Activated naive CD4-positive, alpha-beta T cell treated with anti-CD3 and anti-CD28 coated beads, Interleukin-2, amount 50 U/mL, for 16 hours (primary cell): ENCODE measurements around the gene MED12L.
"Not testable (repeated sequence)": the region's sequence is repeated elsewhere in the genome, so short reads cannot be mapped to it uniquely, and the experiment has no call there.

Source experiments
- DNase-seq: peaks from one replicate; pipeline ENCODE4 v3.0.0-alpha.2; 2020

MED12L gene

DNA sequence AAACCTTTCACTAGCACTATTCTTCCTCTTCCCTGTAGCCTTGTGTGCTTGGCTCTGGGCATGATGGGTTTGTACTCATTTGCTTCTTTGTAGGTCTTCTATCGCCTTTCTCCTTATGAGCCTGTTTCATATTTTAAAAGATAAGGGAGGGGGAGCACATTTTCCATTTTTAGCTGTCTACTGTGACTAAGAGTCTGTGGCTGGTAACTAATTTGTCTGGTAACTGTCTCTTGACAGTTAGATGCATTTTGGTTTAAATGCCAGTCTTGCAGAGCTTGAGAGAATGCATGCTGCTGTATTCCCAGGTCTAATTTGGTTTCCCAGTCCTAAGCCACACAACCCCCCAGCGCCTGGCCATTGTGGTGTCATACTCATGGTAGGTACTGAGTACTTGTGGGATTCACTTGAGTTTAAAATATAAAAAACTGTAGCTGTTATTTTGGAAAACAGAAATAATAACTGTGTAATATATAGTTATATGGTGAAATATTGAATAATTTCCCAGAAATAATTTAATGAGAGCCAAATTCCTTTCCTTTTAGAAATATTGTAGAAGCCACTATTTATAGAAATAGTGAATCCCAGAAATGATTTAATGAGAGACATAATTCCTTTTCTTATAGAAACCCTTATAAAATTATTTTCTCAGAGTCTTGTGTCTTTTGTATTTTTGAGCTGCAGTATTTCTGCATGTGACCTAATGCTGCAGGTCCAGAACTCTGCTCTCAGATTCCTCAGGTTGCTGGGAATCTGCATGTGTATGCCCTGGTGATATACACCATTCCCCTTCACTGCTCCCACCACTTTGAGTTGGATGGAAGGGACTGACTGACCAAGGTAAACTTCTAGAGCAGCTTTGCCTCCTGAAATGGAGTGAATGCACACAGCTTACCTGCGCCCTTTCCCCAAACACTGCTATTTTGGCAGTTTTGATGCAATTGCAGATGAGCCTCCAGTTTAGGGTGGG is 131.5 kb downstream of the MED12L start:
- DNase-seq: no peak

DNA sequence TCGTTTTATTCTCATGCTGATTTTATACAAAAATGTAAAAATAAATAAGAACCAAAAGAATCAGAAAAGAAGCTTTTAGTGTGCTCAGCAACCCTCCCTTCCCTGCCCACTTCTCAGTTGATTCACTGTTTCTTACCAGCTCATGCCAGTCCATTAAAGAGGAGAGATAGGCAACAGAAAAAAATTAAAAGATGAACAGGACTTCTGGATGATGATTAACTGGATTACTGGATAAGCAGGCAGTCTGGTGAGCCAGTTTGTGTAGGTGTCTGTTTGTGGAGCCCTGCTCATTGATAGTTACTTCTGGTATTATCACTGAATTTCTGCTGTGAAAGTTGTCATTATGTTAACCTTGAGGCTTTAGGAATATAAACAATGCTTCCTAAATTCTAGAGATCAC is 132.7 kb downstream of the MED12L start:
- no peak for DNase-seq

DNA sequence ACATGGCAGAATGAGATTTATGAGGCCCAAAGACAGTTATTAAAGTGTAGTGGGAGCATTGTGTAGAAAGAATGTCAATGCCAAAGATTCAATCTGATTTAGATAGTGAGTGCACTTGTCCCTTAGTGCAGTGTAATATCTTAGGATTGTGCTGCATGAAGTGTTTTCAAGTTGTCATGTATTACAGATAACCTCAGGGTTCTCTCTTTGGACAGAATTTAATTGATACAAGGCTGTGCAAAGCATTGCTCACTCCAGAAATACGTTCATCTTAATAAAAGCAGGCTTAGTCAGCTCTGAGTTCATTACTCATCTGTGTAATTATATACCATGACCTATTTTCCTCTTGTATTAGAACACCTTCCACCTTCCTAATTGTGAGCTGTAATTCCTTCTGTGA is 133.6 kb downstream of the MED12L start:
- DNase-seq: no peak

DNA sequence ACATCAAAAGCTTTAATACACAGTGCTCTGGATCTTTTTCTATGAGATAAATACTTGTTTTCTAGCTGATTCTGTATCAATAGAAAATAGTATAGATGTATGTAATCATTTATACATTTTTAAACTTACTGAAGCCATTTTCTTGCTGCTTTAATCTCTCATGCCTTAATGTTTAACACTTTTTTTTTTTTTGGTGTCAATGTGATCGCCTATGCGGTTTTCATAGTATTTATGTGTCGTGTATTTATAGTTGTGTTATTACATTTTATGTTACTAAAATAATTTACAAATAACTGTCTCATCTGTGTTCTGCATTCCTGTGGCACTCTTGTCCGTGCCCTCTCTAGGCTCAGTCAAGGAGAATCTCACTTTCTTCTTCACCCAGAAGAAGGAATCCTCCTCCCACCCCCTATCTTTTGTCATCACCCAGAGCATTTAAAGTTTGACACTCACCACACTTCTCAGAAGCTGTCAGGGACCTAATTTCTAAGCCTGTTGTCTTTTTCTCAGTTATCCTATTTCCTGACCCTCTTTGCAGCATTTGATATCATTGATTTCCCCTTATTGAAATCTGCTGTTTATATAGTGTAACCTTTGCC is 138.9 kb downstream of the MED12L start:
- DNase-seq: no peak

DNA sequence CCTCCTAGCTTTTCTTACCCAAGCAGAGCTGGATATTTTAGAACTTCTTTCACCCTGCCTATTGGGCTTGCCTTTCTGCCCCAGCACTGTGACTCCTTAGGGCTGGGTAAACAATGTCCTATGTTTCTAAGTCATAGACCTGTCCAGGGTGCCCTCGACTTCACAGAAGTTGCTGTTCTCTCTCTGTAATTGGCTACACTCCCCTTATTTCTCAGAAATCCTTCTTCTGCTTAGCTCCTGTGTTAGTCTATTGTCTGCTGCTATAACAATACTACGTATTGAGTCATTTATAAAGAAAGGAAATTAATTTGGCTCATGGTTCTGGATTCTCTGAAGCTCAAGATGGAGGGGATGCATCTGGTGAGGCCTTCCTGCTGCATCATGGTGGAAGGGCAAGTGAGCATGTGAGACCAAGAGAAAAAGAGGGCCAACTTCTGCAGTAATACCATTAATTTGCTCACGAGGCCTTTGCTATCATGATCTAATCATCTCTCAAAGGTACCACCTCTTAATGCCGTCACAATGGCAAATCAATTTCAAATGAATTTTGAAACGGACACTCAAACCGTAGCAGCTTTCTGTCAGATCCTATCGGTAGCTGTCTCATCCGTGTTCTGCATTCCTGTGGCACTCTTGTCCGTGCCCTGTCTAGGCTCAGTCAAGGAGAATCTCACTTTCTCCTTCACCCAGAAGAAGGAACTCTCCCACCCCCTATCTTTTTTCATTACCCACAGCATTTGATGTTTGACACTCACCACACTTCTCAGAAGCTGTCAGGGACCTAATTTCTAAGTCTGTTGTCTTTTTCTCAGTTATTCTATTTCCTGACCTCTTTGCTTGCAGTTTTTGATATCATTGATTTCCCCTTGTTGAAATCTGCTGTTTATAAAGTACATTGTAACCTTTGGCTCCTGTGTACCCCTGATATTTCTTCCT is 139.8 kb downstream of the MED12L start:
- DNase-seq: no peak

DNA sequence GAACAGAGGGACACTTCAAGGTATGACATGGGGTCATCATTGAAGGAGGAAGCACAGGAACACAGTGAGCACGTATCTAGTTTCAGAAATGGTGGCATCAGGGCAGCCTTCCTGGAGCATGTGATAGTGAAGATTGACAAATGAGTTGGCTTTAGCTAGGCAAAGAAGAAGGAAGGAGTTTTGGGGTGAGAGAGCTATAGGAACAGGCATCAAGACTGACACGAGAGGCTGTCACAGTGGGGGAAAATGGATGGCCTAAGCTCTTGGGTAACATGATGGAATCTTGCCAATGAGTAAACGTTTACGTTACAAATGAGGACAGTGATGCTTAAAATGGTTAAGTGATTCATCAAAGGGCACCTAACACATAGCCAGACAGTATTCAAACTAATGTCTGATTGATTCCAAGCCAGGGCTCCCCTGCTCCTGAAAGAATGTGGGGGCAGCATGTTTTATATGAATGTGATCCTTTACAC is 140.7 kb downstream of the MED12L start:
- no peak for DNase-seq

DNA sequence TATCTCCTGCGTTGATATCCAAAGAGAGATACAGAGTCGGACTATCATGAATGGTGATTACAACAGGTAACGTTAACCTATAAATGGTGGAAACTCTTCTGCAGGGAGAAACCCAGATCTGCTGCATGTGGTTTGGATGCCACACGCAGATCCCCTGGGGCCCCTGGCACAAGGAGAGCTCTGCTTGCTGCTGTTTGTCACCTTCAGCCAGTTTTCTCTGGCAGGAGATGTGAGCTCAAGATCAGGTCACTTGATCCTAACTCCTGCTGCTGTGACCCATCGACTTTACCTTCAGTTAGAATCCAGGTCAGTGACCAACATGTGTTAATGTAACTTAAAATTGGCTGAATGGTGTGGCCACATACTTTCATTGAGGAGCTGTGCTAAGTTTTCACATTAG is 141.4 kb downstream of the MED12L start:
- no peak for DNase-seq

DNA sequence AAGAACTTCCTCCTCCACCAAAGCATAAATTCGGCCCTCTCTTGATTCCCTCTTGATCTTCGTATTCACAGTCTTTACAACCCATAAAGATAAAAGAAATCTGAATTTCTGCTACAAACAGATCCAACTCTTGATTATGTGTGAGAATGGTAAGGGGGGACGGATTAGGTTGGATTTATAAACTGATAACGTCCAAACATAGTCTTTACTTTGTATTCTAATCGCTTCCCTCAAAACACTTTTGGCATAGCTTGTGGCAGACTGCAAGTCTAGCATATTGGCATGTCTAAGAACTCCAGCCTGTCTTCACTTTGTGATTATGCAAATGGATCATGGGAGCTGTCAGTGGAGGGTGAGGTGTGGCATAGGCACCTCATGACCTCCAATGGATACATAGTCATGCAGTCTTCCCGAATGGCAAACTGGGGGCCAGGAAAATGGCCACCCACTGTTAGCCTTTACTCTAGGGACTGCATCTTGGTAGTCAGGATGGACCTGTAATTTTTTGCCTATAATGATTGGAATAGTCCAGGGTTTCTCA is 141.9 kb downstream of the MED12L start:
- DNase-seq: no peak

DNA sequence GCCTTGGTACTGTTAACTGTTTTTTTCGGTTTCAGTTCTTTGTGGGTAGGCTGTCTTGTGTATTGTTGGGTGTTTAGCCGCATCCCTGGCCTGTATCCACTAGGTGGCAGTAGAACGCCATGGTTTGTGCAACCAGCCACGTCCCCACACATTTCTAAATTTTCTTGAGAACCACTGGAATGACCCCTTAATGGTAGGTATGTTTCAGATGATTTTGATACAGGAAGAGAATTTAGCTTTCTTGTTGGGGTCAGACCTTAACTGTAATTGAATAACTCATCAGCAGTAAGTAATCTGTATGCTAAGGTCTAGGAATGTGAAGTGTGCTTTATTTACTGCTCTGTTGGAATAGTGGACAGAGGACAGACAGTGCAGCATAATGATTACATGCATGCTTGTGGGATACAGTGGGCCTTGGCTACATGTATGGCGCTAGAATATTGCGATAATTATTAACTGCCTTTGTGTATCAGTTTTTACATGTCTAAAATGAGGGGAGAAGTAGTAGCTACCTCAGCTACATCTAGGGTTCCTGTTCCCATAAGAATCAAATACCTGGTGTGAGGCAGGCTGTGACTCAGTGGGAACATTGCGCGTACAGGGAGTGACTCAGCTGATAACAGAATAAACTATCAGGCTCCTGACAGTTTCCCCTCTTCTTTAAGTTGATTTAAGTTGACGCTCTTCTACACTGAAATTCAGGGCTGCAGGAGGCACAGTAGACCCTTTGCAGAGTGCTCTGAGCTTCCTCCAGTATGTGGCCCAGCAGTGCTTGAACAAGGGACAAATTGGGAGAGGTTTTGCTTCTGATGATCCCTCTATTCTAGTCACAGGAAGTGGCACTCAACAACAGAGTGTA is 142.6 kb downstream of the MED12L start:
- DNase-seq: peak; percentile 77

DNA sequence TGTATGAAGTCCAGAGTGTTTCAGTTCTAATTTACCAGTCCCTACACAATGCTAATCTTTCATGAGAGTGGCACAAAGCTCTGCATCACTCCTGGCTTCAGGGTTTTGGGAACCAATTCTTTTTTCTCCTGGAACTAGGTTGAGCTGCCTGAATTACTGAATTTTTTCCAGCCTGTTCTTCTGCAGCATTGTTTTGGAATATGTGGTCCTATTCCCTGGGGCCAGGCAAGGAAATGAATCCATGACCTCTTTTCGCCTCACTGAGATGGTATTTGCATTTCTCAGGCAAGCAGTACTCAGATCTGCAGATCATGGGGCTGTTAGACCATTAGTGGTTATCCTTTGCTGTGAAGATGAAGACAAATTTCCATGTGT is 143.2 kb downstream of the MED12L start:
- DNase-seq: no peak

DNA sequence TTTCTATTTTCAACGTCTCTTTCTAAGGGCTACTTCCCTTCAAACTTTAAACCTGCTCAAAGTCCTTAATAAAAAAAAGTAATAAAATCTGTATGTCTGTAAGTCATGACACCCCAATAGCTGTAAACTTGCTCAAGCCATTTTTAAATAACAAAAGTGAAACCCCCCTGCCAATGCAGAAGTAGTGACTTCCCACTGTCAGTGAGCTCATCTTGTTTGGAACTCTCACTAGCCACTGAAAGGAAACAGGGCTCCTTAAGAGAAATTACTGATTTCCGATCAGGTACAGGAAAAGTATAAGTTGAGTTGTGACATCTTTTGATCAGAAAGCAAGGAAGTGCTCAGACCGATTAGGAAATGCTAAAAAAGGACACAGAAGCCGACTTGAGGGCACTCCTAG is 145.2 kb downstream of the MED12L start:
- no peak for DNase-seq

DNA sequence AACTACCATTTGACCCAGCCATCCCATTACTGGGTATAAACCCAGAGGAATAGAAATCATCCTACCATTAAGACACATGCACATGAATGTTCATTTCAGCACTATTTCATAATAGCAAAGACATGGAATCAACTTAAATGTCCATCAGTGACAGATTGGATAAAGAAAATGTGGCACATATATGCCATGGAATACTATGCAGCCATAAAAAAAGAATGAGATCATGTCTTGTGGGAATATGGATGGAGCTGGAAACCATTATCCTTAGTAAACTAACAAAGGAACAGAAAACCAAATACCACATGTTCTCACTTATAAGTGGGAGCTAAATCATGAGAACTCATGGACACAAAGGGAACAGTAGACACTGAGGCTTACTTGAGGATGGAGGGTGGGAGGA is 146.9 kb downstream of the MED12L start:
- not testable (repeated sequence) for DNase-seq

DNA sequence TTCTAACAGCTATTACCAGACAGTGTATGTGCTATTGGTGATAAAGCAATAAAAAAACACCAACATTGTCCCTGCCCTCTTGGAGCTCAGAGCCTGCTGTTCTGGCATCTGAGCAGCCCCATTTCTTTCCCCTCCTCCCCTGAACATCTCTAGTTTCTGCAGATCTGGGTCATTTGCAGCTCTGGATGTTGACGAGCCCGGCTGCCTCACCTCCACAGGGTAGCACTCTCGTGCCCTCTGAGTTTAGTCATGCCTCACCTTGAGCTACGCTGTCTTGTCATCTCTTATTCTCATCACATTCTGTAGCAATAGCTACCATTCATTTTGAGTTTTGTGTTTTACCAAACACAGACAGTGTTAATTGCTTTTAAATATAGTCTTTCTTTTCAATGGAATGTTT is 147.5 kb downstream of the MED12L start:
- no peak for DNase-seq

DNA sequence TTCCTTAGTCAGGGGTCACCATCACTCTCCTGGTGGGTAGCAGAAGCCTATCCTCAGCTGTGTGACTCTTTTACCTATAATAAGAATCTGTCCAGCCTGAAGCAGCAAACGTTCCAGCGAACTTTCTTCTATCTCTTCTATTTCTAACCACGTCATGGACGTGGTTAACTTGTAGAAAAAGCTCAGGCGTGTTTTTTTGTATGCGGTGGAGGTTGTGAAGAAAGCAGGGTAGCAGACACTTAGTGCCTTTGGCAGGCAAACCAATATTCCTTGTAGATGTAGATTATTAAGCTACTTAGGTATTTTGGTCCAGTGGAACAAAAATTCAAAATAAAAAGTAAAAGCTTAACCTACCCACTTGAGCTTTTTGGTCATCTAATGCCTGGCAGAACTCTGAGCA is 149.4 kb downstream of the MED12L start:
- no peak for DNase-seq

DNA sequence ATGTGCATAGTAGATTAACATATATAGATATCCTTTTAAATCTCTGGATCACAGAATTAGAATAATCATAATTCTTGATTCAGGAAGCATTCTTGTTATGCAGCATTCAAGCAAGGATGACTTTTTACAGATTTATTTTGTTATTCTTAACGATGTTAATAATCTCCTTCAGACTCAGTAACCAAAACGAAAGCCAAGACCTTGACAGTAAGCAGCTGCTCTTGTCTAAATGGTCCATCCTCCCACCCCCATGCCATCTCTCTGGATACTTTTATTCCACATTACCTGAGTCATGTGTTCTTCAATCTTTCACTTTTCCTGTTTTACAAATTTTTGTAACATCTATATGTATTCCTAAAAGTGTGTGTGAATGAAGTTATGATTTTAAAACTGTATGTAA is 150.9 kb downstream of the MED12L start:
- DNase-seq: no peak

DNA sequence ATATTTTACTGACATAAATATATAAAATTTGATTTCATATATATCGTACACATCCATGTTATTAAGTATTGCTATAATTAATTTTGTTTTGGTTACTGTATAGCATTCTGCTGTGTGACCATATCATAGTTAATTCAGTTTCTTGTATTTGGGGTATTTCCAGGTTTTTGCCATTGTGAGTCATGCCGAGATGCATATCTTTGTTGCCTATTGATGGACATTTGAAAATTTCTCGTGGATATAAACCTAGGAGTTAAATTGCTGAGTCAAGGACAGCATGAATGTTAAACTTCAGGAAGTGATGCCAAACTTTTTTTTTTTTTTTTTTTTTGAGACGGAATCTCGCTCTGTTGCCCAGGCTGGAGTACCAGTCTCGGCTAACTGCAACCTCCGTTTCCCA is 151.3 kb downstream of the MED12L start:
- no peak for DNase-seq

DNA sequence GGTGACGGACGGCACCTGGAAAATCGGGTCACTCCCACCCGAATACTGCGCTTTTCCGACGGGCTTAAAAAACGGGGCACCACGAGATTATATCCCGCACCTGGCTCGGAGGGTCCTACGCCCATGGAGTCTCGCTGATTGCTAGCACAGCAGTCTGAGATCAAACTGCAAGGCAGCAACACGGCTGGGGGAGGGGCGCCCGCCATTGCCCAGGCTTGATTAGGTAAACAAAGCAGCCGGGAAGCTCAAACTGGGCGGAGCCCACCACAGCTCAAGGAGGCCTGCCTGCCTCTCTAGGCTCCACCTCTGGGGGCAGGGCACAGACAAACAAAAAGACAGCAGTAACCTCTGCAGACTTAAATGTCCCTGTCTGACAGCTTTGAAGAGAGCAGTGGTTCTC is 156.5 kb downstream of the MED12L start:
- not testable (repeated sequence) for DNase-seq

DNA sequence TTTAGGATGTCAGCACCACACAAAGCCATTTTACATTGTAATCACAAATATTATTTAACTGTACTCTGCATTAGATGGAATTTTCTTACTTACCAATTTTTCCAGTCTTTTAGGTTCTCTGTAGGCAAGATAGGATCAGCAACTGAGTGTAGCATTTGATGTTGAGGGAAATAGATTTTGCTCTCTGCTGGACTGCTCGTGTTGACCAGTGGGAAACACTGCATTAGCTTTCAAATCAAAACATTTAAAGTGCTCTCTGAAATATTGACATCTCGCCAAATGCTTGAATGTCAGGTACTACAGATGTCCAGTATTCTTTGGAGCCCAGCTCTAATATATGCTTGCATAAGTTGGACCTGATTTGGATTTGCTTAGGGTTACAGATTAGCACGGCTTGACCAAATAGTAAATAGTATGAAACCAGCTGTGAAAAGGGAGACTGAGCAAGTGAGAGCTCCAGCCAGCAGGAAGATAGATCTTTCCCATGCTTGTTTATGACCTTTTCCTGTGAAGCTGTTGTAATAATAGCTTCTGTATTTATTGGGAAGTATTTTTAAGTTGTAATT is 163.4 kb downstream of the MED12L start:
- DNase-seq: no peak

DNA sequence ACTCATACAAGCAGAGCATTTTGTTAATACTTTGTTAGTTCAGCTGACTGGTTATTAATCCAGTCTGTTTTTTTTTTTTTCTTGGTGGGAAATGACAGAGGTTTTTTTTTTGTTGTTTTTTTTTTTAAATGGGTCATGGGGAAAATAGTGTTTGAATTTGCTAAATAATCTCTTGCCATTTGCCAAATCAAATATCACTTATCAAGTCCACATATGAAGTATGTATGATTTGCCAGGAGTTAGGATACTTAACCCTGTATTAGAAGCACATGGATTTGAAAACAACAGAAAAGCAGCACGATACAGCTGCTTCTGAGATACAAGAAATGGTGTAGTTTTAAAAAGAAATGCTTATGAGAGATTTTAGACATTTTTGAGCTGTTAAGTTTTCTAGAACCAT is 171.3 kb downstream of the MED12L start:
- no peak for DNase-seq

DNA sequence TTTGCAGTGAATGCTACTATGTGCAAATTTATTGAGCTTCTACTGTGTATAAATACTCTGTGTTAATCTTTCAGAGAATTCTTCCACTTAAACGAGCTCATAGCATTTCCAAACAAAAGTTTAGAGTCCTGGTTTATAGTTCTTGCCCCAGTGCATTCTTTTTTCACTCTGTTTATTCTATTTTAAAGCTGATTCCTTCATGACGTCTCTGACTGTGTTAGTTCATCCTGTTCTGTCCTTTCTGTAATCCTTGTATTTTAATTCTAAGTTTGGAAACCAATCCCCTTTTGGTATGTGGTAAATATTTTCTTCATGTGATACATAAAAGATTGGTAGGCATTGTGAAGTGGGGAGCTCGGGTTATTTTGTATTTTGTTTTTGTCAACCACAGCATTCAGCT is 174.2 kb downstream of the MED12L start:
- no peak for DNase-seq

DNA sequence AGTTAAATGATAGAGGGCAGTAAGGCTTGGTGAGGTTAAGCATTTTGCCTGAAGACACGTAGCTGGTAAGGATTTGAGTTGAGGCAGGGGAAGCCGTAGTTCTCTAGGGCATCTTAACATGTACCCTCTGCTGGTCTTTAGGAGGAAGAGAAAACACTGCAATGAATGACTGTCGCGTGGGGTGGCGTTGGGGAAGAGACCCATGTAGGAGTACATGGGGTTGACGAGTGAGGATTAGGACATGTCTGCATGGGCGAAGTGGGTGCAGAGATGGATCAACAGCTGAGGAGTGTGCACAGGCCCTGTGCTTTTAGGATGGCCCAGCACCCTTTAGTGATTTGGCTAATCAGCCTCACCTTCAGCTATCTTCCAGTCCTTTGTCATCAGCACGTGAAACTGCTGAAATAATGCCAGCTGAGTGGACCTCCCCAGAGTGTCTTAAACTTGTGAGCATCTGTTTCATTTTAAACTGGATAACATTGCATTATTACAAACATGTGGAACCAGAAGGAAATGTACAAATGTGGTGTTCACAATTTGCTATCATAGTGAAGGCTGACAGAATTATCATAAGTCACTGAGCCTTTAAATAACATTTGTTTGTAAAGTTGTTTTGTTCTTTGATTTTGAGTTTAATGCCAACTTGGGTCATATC is 177.5 kb downstream of the MED12L start:
- no peak for DNase-seq
